ENCODE data around the gene ALCAM.

DNA sequence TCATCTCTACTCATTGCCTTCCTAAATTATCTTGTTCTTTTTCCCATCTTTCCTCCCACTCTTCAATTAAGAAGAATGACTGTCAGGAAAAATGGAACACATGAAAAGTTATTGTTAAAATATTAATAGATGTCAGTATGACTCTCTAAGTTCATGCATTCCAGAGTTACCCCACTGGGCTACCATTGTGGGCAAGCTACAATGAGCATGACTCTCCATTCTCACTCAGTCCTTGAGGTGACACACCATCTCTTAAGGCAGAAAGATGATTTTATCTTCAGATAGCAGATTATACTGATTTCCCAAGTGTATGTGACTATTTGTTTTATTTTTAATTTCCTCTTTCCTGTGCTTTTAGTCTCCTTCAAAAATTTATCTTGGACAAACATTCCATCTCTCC, 144.3 kb downstream of the ALCAM start:
- TF ChIP-seq, protein P1, sequence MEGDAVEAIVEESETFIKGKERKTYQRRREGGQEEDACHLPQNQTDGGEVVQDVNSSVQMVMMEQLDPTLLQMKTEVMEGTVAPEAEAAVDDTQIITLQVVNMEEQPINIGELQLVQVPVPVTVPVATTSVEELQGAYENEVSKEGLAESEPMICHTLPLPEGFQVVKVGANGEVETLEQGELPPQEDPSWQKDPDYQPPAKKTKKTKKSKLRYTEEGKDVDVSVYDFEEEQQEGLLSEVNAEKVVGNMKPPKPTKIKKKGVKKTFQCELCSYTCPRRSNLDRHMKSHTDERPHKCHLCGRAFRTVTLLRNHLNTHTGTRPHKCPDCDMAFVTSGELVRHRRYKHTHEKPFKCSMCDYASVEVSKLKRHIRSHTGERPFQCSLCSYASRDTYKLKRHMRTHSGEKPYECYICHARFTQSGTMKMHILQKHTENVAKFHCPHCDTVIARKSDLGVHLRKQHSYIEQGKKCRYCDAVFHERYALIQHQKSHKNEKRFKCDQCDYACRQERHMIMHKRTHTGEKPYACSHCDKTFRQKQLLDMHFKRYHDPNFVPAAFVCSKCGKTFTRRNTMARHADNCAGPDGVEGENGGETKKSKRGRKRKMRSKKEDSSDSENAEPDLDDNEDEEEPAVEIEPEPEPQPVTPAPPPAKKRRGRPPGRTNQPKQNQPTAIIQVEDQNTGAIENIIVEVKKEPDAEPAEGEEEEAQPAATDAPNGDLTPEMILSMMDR (conservative IDR thresholded peaks at IDR 0.05; ENCODE audit: low read length) = no peak
- no peak for TF ChIP-seq EZH2phosphoT487 (IDR thresholded peaks at IDR 0.05; ENCODE audit: borderline replicate concordance, low read depth, low read length)

Measured in OCI-LY7 (cell line).